Spleen (tissue), 11 donors: Measurements from ENCODE around the gene IL22RA1. TPM values are rescaled to one million over a fixed set of nuclear protein-coding genes. Genes with fewer than 3 reads are reported as not detected.
A peak's percentile ranks its signal among the peaks of the same experiment; 100 is the strongest.

ENCODE experiments used
- DNase-seq: peaks from one replicate; pipeline ENCODE4 v3.0.0-alpha.2; 2020
- H3K27ac ChIP-seq, 8 donors: fragments of 200-600 bp; sonication (generic) in 7 of 8; 1 replicate in 4 of 8; 2 replicates in 4 of 8; pipeline versions ENCODE4 v1.5.0 to v1.8.0; 2016 to 2021; ENCODE audit warnings: inconsistent platforms in 4 of 8, mild to moderate bottlenecking in 4 of 8, moderate library complexity in 1 of 8
- H3K27me3 ChIP-seq, 7 donors: fragments of 200-600 bp; sonication (generic) in 6 of 7; replicated peaks in 1 of 7; 1 replicate in 4 of 7; 2 replicates in 3 of 7; pipeline versions ENCODE4 v1.5.0 to v1.8.0; 2016 to 2021; ENCODE audit warnings: inconsistent platforms in 3 of 7, mild to moderate bottlenecking in 1 of 7
- H3K36me3 ChIP-seq, 6 donors: fragments of 200-600 bp; sonication (generic) in 5 of 6; 1 replicate in 4 of 6; 2 replicates in 2 of 6; pipeline versions ENCODE4 v1.5.0 to v1.8.0; 2016 to 2021; ENCODE audit warnings: inconsistent platforms in 2 of 6
- H3K4me1 ChIP-seq, 6 donors: fragments of 200-600 bp; sonication (generic) in 5 of 6; 1 replicate in 3 of 6; 2 replicates in 3 of 6; pipeline versions ENCODE4 v1.5.0 to v1.8.0; 2016 to 2021; ENCODE audit warnings: inconsistent platforms in 3 of 6
- H3K4me3 ChIP-seq, 8 donors: fragments of 200-600 bp; sonication (generic) in 7 of 8; 1 replicate in 4 of 8; 2 replicates in 4 of 8; pipeline versions ENCODE4 v1.5.0 to v1.8.0; 2016 to 2021; ENCODE audit warnings: inconsistent platforms in 4 of 8, mild to moderate bottlenecking in 4 of 8, moderate library complexity in 2 of 8
- H3K9me3 ChIP-seq, 8 donors: fragments of 200-600 bp; sonication (generic) in 7 of 8; 1 replicate in 4 of 8; 2 replicates in 4 of 8; pipeline versions ENCODE4 v1.5.0 to v1.8.0; 2016 to 2021; ENCODE audit warnings: inconsistent platforms in 4 of 8
- CTCF ChIP-seq, 11 experiments: fragments of 200-600 bp in 7 of 11; fragments of 450-650 bp in 4 of 11; sonication (generic) in 4 of 11; IDR thresholded peaks in 8 of 11; conservative IDR thresholded peaks in 3 of 11; 1 replicate in 7 of 11; 2 replicates in 4 of 11; pipeline versions ENCODE4 v1.4.0 to v1.8.0; 2016 to 2021; ENCODE audit warnings: antibody characterized with exemption in 11 of 11, inconsistent platforms in 4 of 11, mild to moderate bottlenecking in 1 of 11
- POLR2A ChIP-seq, 3 donors: fragments of 450-650 bp; IDR thresholded peaks; one replicate each; pipeline ENCODE4 v1.5.1; 2017; ENCODE audit warnings: antibody characterized with exemption in 3 of 3, mild to moderate bottlenecking in 1 of 3
- POLR2AphosphoS5 ChIP-seq, 3 donors: sonication (generic); formaldehyde crosslinking; IDR thresholded peaks; one replicate each; pipeline ENCODE4 v1.5.1; 2017; ENCODE audit warnings: antibody characterized with exemption in 3 of 3
- WGBS, 5 donors: extraction: QIAGEN DNeasy Blood & Tissue Kit in 3 of 5; methylation state at CpG; one replicate each; pipeline versions ENCODE4 v1.1.5 to v1.1.7; 2013 to 2018; 5-methylcytosine and 5-hydroxymethylcytosine counted together
- intact Hi-C: fragments of 100-400 bp; cut with DNase I; formaldehyde crosslinking; loops from one replicate; pipeline ENCODE4 v1.15.0; 2023; ENCODE audit warnings: low total_unique reads
- polyA plus RNA-seq, 3 donors: library from polyadenylated mRNA; stranded (reverse); fragments of 200-250 nt; gene quantifications; one replicate each; pipeline ENCODE4 v1.2.1, GENCODE V29; 2013
- total RNA-seq, 7 donors: library from RNA; depleted of rRNA in 3 of 7; stranded (reverse); fragments of >200 nt in 3 of 7; fragmentation: NEBNext Ultra II Directional in 4 of 7; extraction: Animal tissue kit (Norgen Biotek cat#: 25700) in 4 of 7; gene quantifications; one replicate each; pipeline versions ENCODE4 v1.1.0 to v1.2.1, GENCODE V29; 2016 to 2021
- donor health status: healthy with polysubstance abuse.
- donor health status: DM: no; HTN: no; CAD: no; lungs with moderate emphysema.
- donor health status: DM: no; HTN: no; CAD: no.
- donor health status: Bipolar disorder and iron deficiency.
- donor health status: healthy.
- donor health status: DM: no; HTN: no; CAD: no.
- donor health status: DM: yes; HTN: yes; CAD: no.

Gene IL22RA1
- total and polyA plus RNA-seq, 10 donors = not detected

GRCh38 chr1:24075590-24075854 is 67.4 kb downstream of the IL22RA1 start:
- DNase-seq = no peak
- no peaks in the 10 kb centered on the region for H3K9me3 ChIP-seq
- 85 to 94% (median 91%) methylated on average over 4 of the region's 4 CpGs for WGBS, 5 donors
- H3K27ac ChIP-seq = no peak overlapping the region
- no peaks in the 10 kb centered on the region for H3K27me3 ChIP-seq
- H3K36me3 ChIP-seq = no peaks in the 10 kb centered on the region
- no peak overlapping the region for H3K4me3 ChIP-seq
- TF ChIP-seq CTCF (IDR thresholded peaks at IDR 0.05 in 8 of 11, conservative IDR thresholded peaks at IDR 0.05 in 3 of 11) = no peak
- TF ChIP-seq POLR2AphosphoS5 (IDR thresholded peaks at IDR 0.05) = no peak
- no peak for TF ChIP-seq POLR2A (IDR thresholded peaks at IDR 0.05)
- intact Hi-C loops = no loop called here
- peaks cover 0 to 11% (median 7%) of the 10 kb centered on the region in 6 donors for H3K4me1 ChIP-seq

GRCh38 chr1:24074817-24075589 is 67.9 kb downstream of the IL22RA1 start:
- DNase-seq = no peak
- Histone ChIP-seq H3K4me3 (no peak overlapping the region), H3K9me3 (no peaks in the 10 kb centered on the region), H3K27me3 (peaks cover 0 to under 1% (median 0%) of the 10 kb centered on the region in 7 donors), H3K36me3 (no peaks in the 10 kb centered on the region), H3K27ac (no peak overlapping the region), H3K4me1 (peaks cover 0 to 11% (median 7%) of the 10 kb centered on the region in 6 donors)
- TF ChIP-seq POLR2AphosphoS5 (IDR thresholded peaks at IDR 0.05) (no peak), CTCF (IDR thresholded peaks at IDR 0.05 in 8 of 11, conservative IDR thresholded peaks at IDR 0.05 in 3 of 11) (no peak), POLR2A (IDR thresholded peaks at IDR 0.05) (no peak)
- intact Hi-C loops = no loop called here
- WGBS, 5 donors = 79 to 90% (median 84%) methylated on average over 15 of the region's 15 CpGs

- H3K4me1 ChIP-seq = peaks cover 0 to 11% (median 7%) of the 10 kb centered on the region in 6 donors
- 81 to 90% (median 87%) methylated on average over 5 of the region's 5 CpGs for WGBS, 5 donors
Observed at GRCh38 chr1:24074196-24074595, 68.7 kb downstream of the IL22RA1 start.

More at GRCh38 chr1:24074196-24074595, 68.7 kb downstream of the IL22RA1 start:
- no peak for TF ChIP-seq POLR2AphosphoS5 (IDR thresholded peaks at IDR 0.05)
- TF ChIP-seq POLR2A (IDR thresholded peaks at IDR 0.05) = no peak
- no peak for TF ChIP-seq CTCF (IDR thresholded peaks at IDR 0.05 in 8 of 11, conservative IDR thresholded peaks at IDR 0.05 in 3 of 11)
- Histone ChIP-seq H3K36me3 (no peaks in the 10 kb centered on the region), H3K27me3 (peaks cover 0 to 9% (median 0%) of the 10 kb centered on the region in 7 donors), H3K4me3 (no peak overlapping the region), H3K27ac (no peak overlapping the region), H3K9me3 (no peaks in the 10 kb centered on the region)
- intact Hi-C loops = no loop called here
- peak; percentile 39 for DNase-seq
